Stimulated activated CD8-positive, alpha-beta memory T cell treated with anti-CD3 and anti-CD28 coated beads, Interleukin-7, amount 100 ng/mL, for 1 hour (primary cell): Measurements from ENCODE around the gene FGF5.
"Not testable (repeated sequence)": the region's sequence is repeated elsewhere in the genome, so short reads cannot be mapped to it uniquely, and the experiment has no call there.

ENCODE experiments used
- DNase-seq, 2 donors: peaks; one replicate each; pipeline ENCODE4 v3.0.0-alpha.2; 2020; ENCODE audit warnings: low read depth in 2 of 2

FGF5 gene

GRCh38 chr4:80266253-80266901 is at the start of gene FGF5:
FGF5 (plus strand) TSS chr4:80266664; CDS start chr4:80266825, 161 bp downstream.
- DNase-seq: no peak

- DNase-seq: no peak
Measured at GRCh38 chr4:80219301-80220025, 47.0 kb upstream of the FGF5 start.

GRCh38 chr4:80220711-80221110 is 45.8 kb upstream of the FGF5 start:
- no peak for DNase-seq

GRCh38 chr4:80221161-80221560 is 45.3 kb upstream of the FGF5 start:
- no peak for DNase-seq

GRCh38 chr4:80225595-80225994 is 40.9 kb upstream of the FGF5 start:
- no peak for DNase-seq

- no peak for DNase-seq
Measured at GRCh38 chr4:80226094-80226493, 40.4 kb upstream of the FGF5 start.

GRCh38 chr4:80228460-80228859 is 38.0 kb upstream of the FGF5 start:
- DNase-seq: no peak

- no peak for DNase-seq
Measured at GRCh38 chr4:80229128-80229527, 37.3 kb upstream of the FGF5 start.

GRCh38 chr4:80229590-80229989 is 36.9 kb upstream of the FGF5 start:
- DNase-seq: no peak

- DNase-seq: no peak
Measured at GRCh38 chr4:80231180-80231579, 35.3 kb upstream of the FGF5 start.

- DNase-seq: no peak
Measured at GRCh38 chr4:80232707-80233370, 33.6 kb upstream of the FGF5 start.

GRCh38 chr4:80233390-80233789 is 33.1 kb upstream of the FGF5 start:
- DNase-seq: no peak

- DNase-seq: no peak
Measured at GRCh38 chr4:80235451-80235850, 31.0 kb upstream of the FGF5 start.

GRCh38 chr4:80237992-80238391 is 28.5 kb upstream of the FGF5 start:
- DNase-seq: no peak

GRCh38 chr4:80239480-80240150 is 26.8 kb upstream of the FGF5 start:
- no peak for DNase-seq

- DNase-seq: no peak
Measured at GRCh38 chr4:80240976-80241375, 25.5 kb upstream of the FGF5 start.

GRCh38 chr4:80243274-80244018 is 23.0 kb upstream of the FGF5 start:
- no peak for DNase-seq

- not testable (repeated sequence) for DNase-seq
Measured at GRCh38 chr4:80247484-80247883, 19.0 kb upstream of the FGF5 start.

- no peak for DNase-seq
Measured at GRCh38 chr4:80249144-80249543, 17.3 kb upstream of the FGF5 start.

- no peak for DNase-seq
Measured at GRCh38 chr4:80252427-80252826, 14.0 kb upstream of the FGF5 start.

GRCh38 chr4:80252953-80253352 is 13.5 kb upstream of the FGF5 start:
- no peak for DNase-seq

- DNase-seq: no peak
Measured at GRCh38 chr4:80253510-80253909, 13.0 kb upstream of the FGF5 start.
